Measurements from ENCODE around the gene MLLT6.
"Not testable (repeated sequence)": the region's sequence is repeated elsewhere in the genome, so short reads cannot be mapped to it uniquely, and the experiment has no call there.

Gene MLLT6

GRCh38 chr17:38709104-38709820, 4.2 kb downstream of the MLLT6 start:
- DNase-seq = no peak

- no peak for DNase-seq
Observed at GRCh38 chr17:38709864-38710603, 5.0 kb downstream of the MLLT6 start.

DNA sequence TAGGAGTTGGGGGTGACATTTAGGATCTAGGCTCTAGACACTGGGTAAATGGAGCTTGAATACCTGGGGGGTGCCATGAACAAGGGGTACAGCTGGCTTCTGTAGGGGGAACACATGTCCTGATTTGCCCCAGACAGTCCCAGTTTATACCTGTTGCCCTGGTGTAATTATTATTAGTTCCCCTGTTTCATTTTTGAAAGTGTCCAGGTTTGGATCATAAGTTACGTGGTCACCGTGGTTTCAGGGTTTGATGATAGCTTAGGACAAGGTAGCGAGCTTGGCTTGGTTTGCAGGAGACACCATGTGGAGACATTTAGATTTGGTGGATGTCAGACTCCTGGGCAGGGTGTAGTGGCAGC, 5.5 kb downstream of the MLLT6 start:
- DNase-seq = no peak

GRCh38 chr17:38710985-38711384, 5.9 kb downstream of the MLLT6 start:
- no peak for DNase-seq

DNA sequence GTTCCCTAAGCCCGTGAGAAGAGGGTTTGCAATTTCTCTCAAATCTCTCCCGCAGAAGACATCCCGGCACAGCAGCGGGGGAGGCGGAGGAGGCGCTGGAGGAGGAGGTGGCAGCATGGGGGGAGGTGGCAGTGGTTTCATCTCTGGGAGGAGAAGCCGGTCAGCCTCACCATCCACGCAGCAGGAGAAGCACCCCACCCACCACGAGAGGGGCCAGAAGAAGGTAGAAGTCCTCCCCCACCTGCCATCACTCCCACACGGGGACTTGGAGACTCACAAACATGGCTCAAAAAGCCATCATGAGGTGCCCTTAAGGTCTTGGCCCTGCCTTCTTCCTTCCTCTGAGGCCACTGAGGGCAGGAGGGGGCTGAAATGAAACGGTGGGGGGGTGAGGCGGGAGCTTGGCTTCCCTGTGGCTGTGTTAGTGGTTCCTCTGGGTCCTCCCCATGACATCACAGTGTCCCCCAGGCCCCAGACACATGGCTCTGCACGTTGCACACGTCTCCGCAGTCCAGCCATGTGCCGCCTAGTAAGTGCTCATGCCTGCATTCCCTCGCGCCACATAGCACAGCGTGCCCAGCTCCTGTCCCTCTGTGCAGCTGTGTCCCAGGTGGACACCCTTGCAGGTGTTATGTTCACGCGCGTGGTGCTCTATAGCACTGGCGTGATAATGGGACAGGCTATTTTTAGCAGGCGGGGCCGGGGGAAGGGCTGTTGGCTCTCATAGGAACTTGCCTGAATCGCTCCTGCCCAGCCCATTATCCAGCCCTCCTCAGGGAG, 6.9 kb downstream of the MLLT6 start:
- no peak for DNase-seq

- no peak for DNase-seq
Observed at GRCh38 chr17:38712593-38712992, 7.5 kb downstream of the MLLT6 start.

- DNase-seq = no peak
Observed at GRCh38 chr17:38713456-38714075, 8.5 kb downstream of the MLLT6 start.

DNA sequence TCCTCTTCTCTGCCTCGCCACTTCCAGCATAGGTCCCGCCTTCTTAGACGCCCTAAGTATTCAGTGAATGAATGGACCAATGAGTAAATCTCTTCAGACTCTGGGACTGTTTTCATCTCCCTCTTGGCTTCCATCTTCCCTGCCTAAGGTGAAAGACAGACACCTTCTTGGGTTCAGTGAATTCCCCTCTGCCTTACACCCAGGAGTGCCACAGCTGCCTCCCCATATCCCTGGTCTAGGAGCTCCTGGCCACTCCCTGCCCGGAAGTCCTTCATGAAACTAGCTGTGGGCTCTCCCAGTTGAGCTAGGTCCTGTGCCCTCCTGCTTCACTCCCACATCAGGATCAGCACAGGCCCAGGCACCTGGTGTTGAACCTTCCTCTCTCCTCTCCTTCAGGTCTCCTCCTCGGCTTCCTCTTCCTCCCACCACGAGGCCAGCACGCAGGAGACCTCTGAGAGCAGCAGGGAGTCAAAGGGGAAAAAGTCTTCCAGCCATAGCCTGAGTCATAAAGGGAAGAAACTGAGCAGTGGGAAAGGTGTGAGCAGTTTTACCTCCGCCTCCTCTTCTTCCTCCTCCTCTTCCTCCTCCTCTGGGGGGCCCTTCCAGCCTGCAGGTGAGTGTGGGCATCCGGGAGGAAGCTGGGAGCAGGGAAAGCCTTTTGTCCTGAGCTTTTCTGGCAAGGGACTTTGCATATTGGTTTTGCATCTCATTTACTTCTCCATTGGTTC, 10.3 kb downstream of the MLLT6 start:
- no peak for DNase-seq

DNA sequence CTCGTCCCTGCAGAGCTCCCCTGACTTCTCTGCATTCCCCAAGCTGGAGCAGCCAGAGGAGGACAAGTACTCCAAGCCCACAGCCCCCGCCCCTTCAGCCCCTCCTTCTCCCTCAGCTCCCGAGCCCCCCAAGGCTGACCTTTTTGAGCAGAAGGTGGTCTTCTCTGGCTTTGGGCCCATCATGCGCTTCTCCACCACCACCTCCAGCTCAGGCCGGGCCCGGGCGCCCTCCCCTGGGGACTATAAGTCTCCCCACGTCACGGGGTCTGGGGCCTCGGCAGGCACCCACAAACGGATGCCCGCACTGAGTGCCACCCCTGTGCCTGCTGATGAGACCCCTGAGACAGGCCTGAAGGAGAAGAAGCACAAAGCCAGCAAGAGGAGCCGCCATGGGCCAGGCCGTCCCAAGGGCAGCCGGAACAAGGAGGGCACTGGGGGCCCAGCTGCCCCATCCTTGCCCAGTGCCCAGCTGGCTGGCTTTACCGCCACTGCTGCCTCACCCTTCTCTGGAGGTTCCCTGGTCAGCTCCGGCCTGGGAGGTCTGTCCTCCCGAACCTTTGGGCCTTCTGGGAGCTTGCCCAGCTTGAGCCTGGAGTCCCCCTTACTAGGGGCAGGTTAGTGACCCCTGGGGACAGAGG, 11.4 kb downstream of the MLLT6 start:
- no peak for DNase-seq

DNA sequence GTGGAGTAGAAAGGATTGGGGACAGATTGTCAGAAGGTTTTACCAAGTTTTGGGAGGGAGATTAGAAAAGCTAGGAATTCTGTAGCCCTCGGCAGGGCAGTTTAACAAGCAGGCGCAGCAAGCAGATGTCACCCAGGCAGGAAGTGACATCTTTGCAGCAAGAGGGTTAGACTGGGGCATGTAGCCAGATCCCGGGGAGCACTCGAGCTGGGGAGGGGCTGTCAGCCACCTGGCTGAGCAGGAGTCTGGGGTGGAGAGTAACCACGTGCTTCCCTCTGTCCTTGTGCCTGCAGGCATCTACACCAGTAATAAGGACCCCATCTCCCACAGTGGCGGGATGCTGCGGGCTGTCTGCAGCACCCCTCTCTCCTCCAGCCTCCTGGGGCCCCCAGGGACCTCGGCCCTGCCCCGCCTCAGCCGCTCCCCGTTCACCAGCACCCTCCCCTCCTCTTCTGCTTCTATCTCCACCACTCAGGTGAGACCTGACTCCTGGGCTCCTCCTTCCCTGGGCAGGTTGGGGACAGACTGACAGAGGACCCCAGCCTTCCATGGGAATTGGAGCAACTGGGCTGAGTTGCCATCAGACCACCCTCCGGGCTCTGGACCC, 12.2 kb downstream of the MLLT6 start:
- DNase-seq = no peak

DNA sequence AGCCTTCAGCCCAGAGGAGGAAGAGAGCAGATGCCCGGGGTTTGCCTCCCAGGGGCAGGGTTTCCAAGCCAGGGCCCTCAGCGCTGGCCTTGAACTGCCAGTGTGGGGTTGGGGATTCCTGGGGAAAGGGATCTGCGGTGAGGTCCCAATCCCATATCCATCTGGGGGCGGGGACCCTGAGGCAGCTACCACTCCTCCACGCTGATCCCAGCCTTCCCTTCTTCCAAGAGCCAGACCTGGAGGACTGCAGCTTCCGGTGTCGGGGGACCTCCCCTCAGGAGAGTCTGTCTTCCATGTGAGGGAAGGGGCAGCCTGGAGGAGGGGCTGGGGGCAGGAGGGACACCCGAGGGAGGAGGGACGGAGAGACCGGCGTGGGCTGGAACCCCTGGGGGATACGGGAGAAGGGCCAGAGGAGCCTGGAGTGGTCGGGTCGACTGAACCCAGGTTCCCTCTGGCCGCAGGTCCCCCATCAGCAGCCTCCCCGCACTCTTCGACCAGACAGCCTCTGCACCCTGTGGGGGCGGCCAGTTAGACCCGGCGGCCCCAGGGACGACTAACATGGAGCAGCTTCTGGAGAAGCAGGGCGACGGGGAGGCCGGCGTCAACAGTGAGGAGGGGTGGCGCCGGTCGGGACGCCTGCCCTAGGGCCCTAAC, 14.3 kb downstream of the MLLT6 start:
- DNase-seq = no peak

DNA sequence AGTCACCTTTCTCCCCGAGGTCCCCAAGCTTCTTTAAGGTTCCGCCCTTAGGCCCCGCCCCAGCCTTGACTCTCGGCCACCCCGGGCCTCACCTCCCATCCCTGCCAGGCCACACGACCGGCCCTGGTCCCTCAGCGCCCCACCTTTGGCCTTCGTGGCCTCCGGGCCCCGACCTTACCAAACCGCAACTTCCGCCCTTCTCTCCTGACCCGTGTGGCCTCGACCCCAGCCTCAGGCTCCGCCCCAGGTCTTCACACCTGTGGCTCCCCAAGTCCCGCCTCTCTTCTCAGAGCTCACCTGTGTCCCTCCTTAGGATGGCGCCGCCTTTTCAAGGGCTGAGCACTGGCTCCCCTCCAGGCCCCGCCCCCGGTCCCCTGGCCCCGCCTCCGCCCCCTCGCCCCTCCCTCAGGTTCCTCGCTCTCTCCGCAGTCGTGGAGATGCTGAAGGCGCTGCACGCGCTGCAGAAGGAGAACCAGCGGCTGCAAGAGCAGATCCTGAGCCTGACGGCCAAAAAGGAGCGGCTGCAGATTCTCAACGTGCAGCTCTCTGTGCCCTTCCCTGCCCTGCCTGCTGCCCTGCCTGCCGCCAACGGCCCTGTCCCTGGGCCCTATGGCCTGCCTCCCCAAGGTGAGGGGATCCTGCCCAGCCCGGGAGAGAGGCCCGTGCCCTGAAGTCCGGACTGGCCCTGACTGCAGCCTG, 15.0 kb downstream of the MLLT6 start:
- DNase-seq = no peak

GRCh38 chr17:38720941-38721340, 15.9 kb downstream of the MLLT6 start:
- DNase-seq = no peak

DNA sequence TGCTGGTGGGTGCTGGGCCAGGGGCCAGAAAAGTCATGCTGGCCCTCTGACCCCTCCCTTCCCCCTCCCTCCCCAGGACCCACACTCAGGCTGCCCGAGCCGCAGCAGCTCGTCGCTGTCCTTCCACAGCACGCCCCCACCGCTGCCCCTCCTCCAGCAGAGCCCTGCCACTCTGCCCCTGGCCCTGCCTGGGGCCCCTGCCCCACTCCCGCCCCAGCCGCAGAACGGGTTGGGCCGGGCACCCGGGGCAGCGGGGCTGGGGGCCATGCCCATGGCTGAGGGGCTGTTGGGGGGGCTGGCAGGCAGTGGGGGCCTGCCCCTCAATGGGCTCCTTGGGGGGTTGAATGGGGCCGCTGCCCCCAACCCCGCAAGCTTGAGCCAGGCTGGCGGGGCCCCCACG, 16.7 kb downstream of the MLLT6 start:
- no peak for DNase-seq

GRCh38 chr17:38724337-38724988, 19.4 kb downstream of the MLLT6 start:
- no peak for DNase-seq

- DNase-seq = no peak
Observed at GRCh38 chr17:38725066-38725465, 20.0 kb downstream of the MLLT6 start.

DNA sequence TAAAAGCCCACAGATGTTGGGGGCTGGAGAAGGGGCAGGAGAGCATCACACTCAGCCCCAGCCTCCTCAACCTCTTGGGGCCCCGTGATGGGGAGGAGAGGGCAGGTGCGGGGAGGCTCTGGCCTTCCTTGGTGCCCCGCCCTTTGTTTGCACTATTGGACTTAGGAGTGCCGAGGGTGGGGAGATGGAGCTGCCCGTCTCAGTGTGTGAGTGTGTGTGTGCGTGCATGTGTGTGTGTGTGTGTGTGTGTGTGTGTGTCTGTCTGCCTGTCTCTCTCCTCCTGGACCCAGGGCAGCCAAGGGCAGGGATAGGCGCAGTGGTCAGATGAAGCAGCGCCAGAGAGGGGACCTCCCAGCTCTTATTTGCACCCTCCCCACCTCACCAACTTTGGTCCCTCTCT, 21.1 kb downstream of the MLLT6 start:
- not testable (repeated sequence) for DNase-seq

DNA sequence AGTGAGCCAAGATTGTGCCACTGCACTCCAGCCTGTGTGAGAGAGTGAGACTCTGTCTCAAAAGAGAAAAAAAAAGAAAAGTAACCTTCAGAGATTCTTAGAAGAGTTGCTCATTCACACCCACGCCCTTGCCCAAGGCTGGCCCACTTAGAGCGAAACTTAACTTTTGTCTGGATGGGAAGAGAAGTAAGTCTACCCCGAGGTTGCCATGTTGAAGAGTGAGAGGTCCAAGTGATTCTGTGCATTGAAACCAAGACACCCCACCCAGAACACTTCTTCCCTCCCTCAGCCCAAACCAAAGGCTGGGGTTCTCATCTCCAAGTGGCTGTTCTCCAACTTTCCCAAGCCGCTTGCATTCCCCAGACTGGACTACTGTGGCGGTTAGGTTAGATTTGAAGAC, 22.7 kb downstream of the MLLT6 start:
- DNase-seq = no peak

GRCh38 chr17:38728290-38728831, 23.3 kb downstream of the MLLT6 start:
- DNase-seq = no peak

All from T1000 (cell line).